Memory B cell (primary cell): ENCODE data around the gene PDLIM7.

Source experiments
- ATAC-seq: fragments of 150-1000 bp; cut with Tn5 transposase; 2 replicates; pipeline ENCODE4 v1.10.0; 2021; ENCODE audit warnings: low read depth, mild to moderate bottlenecking, moderate library complexity
- DNase-seq, 2 donors: peaks; one replicate each; pipeline ENCODE4 v3.0.0; 2022; ENCODE audit warnings: low spot score in 2 of 2
- H3K27ac Mint-ChIP-seq: one replicate; pipeline ENCODE4 v1.8.0; 2022; ENCODE audit warnings: mild to moderate bottlenecking, moderate library complexity, mixed read lengths
- H3K27me3 Mint-ChIP-seq: one replicate; pipeline ENCODE4 v1.8.0; 2022; ENCODE audit warnings: mixed read lengths
- H3K36me3 Mint-ChIP-seq: one replicate; pipeline ENCODE4 v1.8.0; 2022; ENCODE audit warnings: mild to moderate bottlenecking, mixed read lengths
- H3K4me1 Mint-ChIP-seq: one replicate; pipeline ENCODE4 v1.8.0; 2022; ENCODE audit warnings: mixed read lengths
- H3K4me3 Mint-ChIP-seq: one replicate; pipeline ENCODE4 v1.8.0; 2022; ENCODE audit warnings: mild to moderate bottlenecking, moderate library complexity, mixed read lengths
- H3K9me3 Mint-ChIP-seq: one replicate; pipeline ENCODE4 v1.8.0; 2022; ENCODE audit warnings: mixed read lengths

The PDLIM7 gene

DNA sequence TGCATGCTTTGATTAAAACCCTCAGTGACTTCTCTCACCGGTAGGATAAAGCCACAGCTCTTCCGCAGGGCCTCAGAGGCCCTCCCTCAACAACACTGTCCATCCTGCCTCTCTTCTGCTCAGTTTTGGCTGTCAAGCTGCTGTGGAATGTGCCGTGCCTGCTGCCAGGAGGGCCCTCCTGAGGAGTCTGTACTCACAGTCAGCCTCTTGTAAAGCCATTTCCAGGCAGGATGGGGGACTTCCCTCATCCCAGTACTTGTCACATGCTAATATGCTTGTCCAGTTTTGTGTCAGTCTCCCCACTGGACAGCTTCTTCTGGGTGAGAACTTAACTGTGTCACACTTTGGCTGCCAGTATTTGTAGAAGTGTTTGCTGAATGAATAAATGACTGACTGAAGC is 33.2 kb upstream of the PDLIM7 start:
- ATAC-seq (no peak), DNase-seq (no peak)
- Mint-ChIP-seq H3K27me3 (no peaks in the 10 kb centered on the region), H3K4me1 (no peaks in the 10 kb centered on the region), H3K4me3 (no peak overlapping the region), H3K9me3 (no peaks in the 10 kb centered on the region), H3K27ac (no peak overlapping the region), H3K36me3 (peaks cover 18% of the 10 kb centered on the region)

- no peaks in the 10 kb centered on the region for H3K4me1 Mint-ChIP-seq
- peaks cover 18% of the 10 kb centered on the region for H3K36me3 Mint-ChIP-seq
- no peak overlapping the region for H3K4me3 Mint-ChIP-seq
- no peaks in the 10 kb centered on the region for H3K9me3 Mint-ChIP-seq
- no peak for ATAC-seq
- DNase-seq, result no peak
- no peak overlapping the region for H3K27ac Mint-ChIP-seq
- H3K27me3 Mint-ChIP-seq, result no peaks in the 10 kb centered on the region
Observed at GRCh38 chr5:177529247-177530203, 32.1 kb upstream of the PDLIM7 start.

DNA sequence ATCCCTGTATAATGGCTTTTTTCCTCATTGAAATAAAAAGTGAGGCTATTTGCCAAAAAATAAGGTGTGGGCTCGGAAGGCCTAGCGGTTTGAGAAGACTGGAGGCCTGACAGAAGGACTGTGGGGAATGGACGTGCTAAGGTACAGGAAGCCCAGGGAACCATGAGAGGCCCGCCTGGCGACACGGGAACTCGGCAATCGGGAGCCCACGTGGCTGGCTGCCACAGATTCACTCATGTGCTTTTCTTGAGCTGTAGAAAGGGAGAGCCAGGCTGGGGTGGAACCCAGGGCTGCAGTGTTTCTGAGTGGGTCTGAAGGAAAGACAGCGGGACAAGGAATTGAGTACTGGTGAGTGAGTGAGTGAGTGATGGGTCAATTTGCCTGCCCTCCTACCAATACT is 31.2 kb upstream of the PDLIM7 start:
- ATAC-seq (no peak), DNase-seq (no peak)
- H3K36me3 Mint-ChIP-seq, result peaks cover 15% of the 10 kb centered on the region
- H3K4me1 Mint-ChIP-seq, result no peaks in the 10 kb centered on the region
- no peak overlapping the region for H3K27ac Mint-ChIP-seq
- no peaks in the 10 kb centered on the region for H3K9me3 Mint-ChIP-seq
- H3K27me3 Mint-ChIP-seq, result no peaks in the 10 kb centered on the region
- no peak overlapping the region for H3K4me3 Mint-ChIP-seq

- no peak overlapping the region for H3K27ac Mint-ChIP-seq
Observed at GRCh38 chr5:177527595-177527994, 30.2 kb upstream of the PDLIM7 start.

GRCh38 chr5:177526791-177527190 is 29.4 kb upstream of the PDLIM7 start:
- H3K27me3 Mint-ChIP-seq, result no peaks in the 10 kb centered on the region
- no peaks in the 10 kb centered on the region for H3K9me3 Mint-ChIP-seq
- no peak overlapping the region for H3K27ac Mint-ChIP-seq
- DNase-seq (no peak), ATAC-seq (no peak)
- peaks cover 2% of the 10 kb centered on the region for H3K4me1 Mint-ChIP-seq
- H3K36me3 Mint-ChIP-seq, result peaks cover 8% of the 10 kb centered on the region
- no peak overlapping the region for H3K4me3 Mint-ChIP-seq

More at GRCh38 chr5:177527595-177527994, 30.2 kb upstream of the PDLIM7 start:
- DNase-seq, result no peak
- Mint-ChIP-seq H3K36me3 (peaks cover 12% of the 10 kb centered on the region), H3K9me3 (no peaks in the 10 kb centered on the region), H3K4me1 (peaks cover 2% of the 10 kb centered on the region), H3K4me3 (no peak overlapping the region), H3K27me3 (no peaks in the 10 kb centered on the region)
- no peak for ATAC-seq

DNA sequence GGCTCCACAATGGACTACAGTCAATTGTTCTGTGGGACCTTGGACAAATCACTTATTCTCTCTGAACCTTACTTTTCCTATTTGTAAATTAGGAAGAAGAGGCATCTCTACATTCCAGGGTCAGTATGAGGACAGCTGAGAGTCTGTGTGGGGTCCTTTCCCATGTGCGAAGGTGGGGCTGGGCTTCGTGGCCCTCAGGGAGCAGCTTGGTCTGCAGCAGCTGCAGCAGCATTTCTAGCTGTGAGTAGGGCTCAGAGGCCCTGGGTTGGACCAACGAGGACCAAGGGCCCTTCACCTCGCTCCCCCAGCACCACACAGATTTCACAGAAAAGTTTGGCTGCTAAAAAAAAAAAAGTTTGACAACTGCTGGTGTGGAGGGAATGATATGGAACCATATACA is 28.8 kb upstream of the PDLIM7 start:
- Mint-ChIP-seq H3K27ac (no peak overlapping the region), H3K9me3 (no peaks in the 10 kb centered on the region), H3K36me3 (peaks cover 10% of the 10 kb centered on the region), H3K27me3 (no peaks in the 10 kb centered on the region), H3K4me1 (peaks cover 6% of the 10 kb centered on the region), H3K4me3 (no peak overlapping the region)
- DNase-seq (no peak), ATAC-seq (no peak)

DNA sequence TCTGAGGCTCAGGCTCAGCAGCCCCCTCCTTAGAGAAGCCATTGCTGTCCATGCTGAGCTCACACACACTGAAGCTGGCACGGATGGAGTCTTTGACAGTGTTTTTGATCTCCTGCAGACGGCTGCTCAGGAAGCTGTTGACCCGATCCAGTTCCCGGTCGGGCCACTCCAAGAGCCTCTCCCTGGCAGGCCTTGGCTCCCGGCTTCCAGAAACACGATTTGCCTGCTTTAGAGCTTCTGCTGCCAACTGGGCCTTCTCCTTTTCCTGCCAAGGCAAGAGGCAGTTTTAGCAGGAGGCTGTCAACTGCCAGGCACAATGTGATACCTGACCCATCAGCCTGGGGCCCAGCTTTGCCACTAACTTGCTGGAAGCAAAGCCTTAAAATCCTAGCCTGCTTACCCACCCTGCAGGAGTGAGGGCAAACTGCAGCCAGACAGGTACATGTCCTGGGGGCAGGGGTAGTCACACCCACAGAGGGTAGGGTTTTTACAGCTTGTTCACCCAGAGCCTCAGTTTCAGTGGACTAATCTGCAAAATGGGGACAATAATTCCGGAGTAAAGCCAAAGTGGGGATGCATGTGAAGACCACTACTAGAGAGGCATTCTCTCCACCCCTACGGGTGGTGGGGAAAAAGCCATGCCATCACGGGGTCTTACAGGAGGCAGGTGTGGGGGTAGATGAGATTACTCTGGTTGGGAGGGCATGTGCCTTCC is 27.7 kb upstream of the PDLIM7 start:
- ATAC-seq (no peak), DNase-seq (no peak)
- no peak overlapping the region for H3K4me3 Mint-ChIP-seq
- peak overlapping the region; percentile 6 for H3K27ac Mint-ChIP-seq
- H3K27me3 Mint-ChIP-seq, result no peaks in the 10 kb centered on the region
- peaks cover 12% of the 10 kb centered on the region for H3K36me3 Mint-ChIP-seq
- H3K9me3 Mint-ChIP-seq, result no peaks in the 10 kb centered on the region
- peaks cover 11% of the 10 kb centered on the region for H3K4me1 Mint-ChIP-seq

DNA sequence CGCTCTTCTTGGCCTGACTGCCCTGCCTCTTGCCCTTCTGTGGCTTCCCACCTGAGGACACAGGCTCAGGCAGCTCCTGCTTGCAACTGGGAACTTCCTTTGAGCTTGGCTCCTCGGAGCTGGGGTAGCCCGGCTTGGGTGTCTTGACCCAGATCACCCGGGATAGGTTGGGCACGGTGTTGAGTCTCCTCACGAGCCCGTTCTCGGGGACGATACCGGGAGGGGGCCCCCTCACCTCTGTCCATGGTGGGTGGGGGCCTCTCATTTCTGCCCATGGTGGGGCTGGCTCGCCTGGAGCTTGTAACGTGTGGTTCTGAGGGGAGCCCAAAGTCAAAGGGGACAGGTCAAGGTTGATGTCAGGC is 27.1 kb upstream of the PDLIM7 start:
- H3K27ac Mint-ChIP-seq, result no peak overlapping the region
- DNase-seq (no peak), ATAC-seq (no peak)
- peaks cover 14% of the 10 kb centered on the region for H3K4me1 Mint-ChIP-seq
- H3K36me3 Mint-ChIP-seq, result peaks cover 11% of the 10 kb centered on the region
- H3K4me3 Mint-ChIP-seq, result no peak overlapping the region
- no peaks in the 10 kb centered on the region for H3K9me3 Mint-ChIP-seq
- no peaks in the 10 kb centered on the region for H3K27me3 Mint-ChIP-seq

GRCh38 chr5:177523711-177524538 is 26.5 kb upstream of the PDLIM7 start:
- Mint-ChIP-seq H3K27ac (no peak overlapping the region), H3K9me3 (no peaks in the 10 kb centered on the region), H3K4me3 (no peak overlapping the region), H3K27me3 (no peaks in the 10 kb centered on the region), H3K36me3 (peaks cover 7% of the 10 kb centered on the region), H3K4me1 (peaks cover 18% of the 10 kb centered on the region)
- no peak for DNase-seq
- ATAC-seq, result no peak

- Mint-ChIP-seq H3K27ac (peak overlapping the region; percentile 25), H3K9me3 (no peaks in the 10 kb centered on the region), H3K36me3 (peaks cover 11% of the 10 kb centered on the region), H3K4me1 (peaks cover 29% of the 10 kb centered on the region), H3K4me3 (no peak overlapping the region), H3K27me3 (no peaks in the 10 kb centered on the region)
- DNase-seq, result no peak
- no peak for ATAC-seq
Observed at GRCh38 chr5:177520916-177521513, 23.6 kb upstream of the PDLIM7 start.

- Mint-ChIP-seq H3K4me1 (peaks cover 34% of the 10 kb centered on the region), H3K4me3 (no peak overlapping the region), H3K9me3 (no peaks in the 10 kb centered on the region), H3K27me3 (no peaks in the 10 kb centered on the region), H3K27ac (peak overlapping the region; percentile 25), H3K36me3 (peaks cover 13% of the 10 kb centered on the region)
- DNase-seq (no peak), ATAC-seq (no peak)
Observed at GRCh38 chr5:177520271-177520670, 22.9 kb upstream of the PDLIM7 start.

DNA sequence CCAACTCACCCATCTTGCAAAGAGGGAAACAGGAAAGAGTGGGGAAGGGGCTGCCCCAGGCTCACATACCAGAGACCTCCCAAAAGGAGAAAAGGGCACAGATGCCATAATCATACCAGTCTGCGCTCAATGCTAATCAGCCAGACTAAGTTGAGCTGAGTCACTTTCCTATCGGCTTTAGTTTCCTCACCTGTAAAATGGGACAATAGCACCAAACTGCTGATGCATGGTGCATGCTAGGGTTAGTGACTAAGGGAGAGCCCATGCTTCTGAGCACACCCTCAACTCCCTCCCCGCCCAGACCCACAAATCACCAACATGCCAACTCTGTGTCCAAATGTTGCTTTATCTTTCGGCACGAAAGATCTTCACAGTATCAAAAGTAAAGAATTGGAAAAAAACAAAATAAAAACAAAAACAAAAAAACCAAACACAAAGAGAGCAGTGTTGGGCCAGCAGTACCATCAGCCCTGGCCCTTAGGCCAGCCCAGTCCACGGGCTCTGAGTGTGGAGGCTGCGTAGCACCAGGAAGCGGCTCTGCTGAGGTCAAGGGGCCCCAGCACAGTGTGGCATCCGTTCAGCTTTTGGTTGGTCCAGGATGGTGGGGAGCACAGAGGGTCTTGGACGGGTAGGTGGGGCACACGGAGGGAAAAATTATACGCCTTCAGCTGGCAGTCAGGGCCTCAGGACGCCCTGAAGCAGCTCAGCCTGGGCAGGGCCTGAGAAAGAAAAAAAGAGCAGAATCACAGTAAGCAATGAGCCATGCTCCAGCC is 22.2 kb upstream of the PDLIM7 start:
- DNase-seq (no peak), ATAC-seq (no peak)
- H3K4me3 Mint-ChIP-seq, result no peak overlapping the region
- H3K4me1 Mint-ChIP-seq, result peaks cover 34% of the 10 kb centered on the region
- H3K27ac Mint-ChIP-seq, result peak overlapping the region; percentile 25
- peaks cover 13% of the 10 kb centered on the region for H3K36me3 Mint-ChIP-seq
- H3K27me3 Mint-ChIP-seq, result no peaks in the 10 kb centered on the region
- H3K9me3 Mint-ChIP-seq, result no peaks in the 10 kb centered on the region
